ENCODE measurements around the gene VAC14. TPM values are rescaled to one million over a fixed set of nuclear protein-coding genes. Genes with fewer than 3 reads are reported as not detected.

Gene VAC14
- total RNA-seq, 3 donors from 2014 or later, result 32.3 to 35.1 (median 32.8) TPM

DNA sequence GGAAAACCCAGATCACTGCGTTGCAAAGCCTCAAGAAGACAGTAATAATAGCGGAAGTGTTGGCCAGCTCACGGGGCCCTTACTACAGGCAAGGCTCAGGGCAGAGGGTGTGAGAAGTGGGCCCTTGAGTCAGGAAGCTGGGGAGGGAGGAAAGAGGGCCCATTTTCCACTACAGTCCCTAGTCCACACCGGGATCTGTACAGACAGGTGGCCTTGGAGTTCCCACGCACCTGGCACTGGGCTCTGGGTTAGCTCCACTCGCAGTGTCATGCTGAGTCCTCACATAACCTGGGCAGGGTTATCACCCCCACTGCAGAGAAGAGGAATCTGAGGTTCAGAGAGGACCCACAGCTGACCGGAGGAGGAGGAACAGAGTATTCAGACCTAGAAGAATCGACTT lies 98.3 kb downstream of the VAC14 start:
- H3K4me1 ChIP-seq (ENCODE audit: low read depth), result peaks cover 6% of the 10 kb centered on the region
- intact Hi-C loops (cut with DNase I, micrococcal nuclease), result no loop called here
- ATAC-seq (no peak), DNase-seq (no peak)
- TF ChIP-seq, protein P1, sequence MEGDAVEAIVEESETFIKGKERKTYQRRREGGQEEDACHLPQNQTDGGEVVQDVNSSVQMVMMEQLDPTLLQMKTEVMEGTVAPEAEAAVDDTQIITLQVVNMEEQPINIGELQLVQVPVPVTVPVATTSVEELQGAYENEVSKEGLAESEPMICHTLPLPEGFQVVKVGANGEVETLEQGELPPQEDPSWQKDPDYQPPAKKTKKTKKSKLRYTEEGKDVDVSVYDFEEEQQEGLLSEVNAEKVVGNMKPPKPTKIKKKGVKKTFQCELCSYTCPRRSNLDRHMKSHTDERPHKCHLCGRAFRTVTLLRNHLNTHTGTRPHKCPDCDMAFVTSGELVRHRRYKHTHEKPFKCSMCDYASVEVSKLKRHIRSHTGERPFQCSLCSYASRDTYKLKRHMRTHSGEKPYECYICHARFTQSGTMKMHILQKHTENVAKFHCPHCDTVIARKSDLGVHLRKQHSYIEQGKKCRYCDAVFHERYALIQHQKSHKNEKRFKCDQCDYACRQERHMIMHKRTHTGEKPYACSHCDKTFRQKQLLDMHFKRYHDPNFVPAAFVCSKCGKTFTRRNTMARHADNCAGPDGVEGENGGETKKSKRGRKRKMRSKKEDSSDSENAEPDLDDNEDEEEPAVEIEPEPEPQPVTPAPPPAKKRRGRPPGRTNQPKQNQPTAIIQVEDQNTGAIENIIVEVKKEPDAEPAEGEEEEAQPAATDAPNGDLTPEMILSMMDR (IDR thresholded peaks at IDR 0.05), result no peak
- H3K4me3 ChIP-seq, result no peak overlapping the region
- H3K9me3 ChIP-seq, result no peaks in the 10 kb centered on the region
- no peaks in the 10 kb centered on the region for H3K36me3 ChIP-seq (ENCODE audit: low read depth)

DNA sequence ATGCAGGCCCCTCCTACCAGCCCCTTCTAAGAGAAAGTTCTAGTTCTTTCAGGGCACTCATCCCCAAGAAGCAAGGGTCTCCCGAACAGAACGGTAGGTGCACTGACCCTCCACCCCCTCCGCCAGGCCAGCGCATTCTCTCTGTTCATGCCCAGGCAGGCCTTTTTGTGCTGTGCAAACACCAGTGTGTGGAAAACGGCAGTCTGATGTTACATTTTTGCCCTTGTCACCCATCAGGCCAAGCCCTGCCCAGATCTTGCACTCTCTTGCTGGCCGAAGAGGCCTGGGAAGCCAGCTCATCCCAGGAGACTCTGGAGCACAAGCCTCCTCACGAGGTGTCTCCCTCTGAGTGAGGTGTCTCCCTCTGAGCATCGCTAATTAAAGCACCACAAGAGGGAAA lies 99.0 kb downstream of the VAC14 start:
- Histone ChIP-seq H3K4me3 (no peak overlapping the region), H3K4me1 (ENCODE audit: low read depth) (peaks cover 4% of the 10 kb centered on the region), H3K9me3 (no peaks in the 10 kb centered on the region), H3K36me3 (ENCODE audit: low read depth) (no peaks in the 10 kb centered on the region)
- TF ChIP-seq, protein P1 (IDR thresholded peaks at IDR 0.05), result no peak
- ATAC-seq (no peak), DNase-seq (no peak)
- intact Hi-C loops (cut with DNase I, micrococcal nuclease), result no loop called here

DNA sequence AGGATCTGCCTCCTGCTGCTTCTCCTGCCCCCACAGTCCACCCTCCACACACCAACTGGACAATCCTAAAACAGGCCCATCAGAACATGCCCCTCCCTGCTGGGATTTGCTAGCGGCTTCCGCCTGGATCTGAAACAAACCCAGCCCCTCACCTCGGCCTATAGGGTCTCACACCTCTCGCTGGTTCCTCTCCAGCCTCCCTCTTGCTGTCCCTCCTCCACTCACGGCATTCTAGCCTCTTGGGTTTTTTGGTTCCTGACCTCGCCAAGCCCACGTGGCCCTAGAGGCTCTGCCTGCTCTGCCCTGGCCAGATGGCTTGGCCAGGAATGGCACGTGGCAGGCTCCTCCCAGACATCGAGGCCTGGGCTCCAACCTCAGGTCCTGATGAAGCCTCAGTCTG lies 99.4 kb downstream of the VAC14 start:
- Histone ChIP-seq H3K9me3 (no peaks in the 10 kb centered on the region), H3K4me1 (ENCODE audit: low read depth) (peaks cover 4% of the 10 kb centered on the region), H3K4me3 (no peak overlapping the region), H3K36me3 (ENCODE audit: low read depth) (no peaks in the 10 kb centered on the region)
- DNase-seq, result no peak
- TF ChIP-seq, protein P1 (IDR thresholded peaks at IDR 0.05), result no peak
- no peak for ATAC-seq
- intact Hi-C loops (cut with DNase I, micrococcal nuclease), result no loop called here

DNA sequence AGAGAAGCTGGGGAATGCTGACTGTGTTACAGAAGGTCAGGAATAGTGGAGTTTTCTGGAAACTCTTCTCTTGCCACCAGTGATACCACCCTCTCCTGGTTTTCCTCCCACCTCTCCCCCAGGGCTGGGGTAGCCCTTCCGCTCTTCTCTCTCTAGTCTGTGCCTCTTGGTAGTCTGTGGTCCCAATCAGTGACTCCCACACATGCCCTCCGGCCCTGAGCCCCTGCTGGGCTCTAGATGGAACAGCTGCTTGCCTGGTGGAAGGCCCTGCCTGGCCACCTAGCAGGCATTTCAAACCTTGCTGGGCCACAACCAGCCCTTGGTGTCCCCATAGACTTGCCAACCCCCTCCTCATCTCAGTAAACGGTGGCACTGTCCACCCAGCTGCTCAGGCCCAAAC lies 99.9 kb downstream of the VAC14 start:
- no peak for DNase-seq
- no peak overlapping the region for H3K4me3 ChIP-seq
- H3K36me3 ChIP-seq (ENCODE audit: low read depth), result no peaks in the 10 kb centered on the region
- intact Hi-C loops (cut with DNase I, micrococcal nuclease), result no loop called here
- H3K9me3 ChIP-seq, result no peaks in the 10 kb centered on the region
- no peak for ATAC-seq
- TF ChIP-seq, protein P1 (IDR thresholded peaks at IDR 0.05), result no peak
- peaks cover 9% of the 10 kb centered on the region for H3K4me1 ChIP-seq (ENCODE audit: low read depth)

DNA sequence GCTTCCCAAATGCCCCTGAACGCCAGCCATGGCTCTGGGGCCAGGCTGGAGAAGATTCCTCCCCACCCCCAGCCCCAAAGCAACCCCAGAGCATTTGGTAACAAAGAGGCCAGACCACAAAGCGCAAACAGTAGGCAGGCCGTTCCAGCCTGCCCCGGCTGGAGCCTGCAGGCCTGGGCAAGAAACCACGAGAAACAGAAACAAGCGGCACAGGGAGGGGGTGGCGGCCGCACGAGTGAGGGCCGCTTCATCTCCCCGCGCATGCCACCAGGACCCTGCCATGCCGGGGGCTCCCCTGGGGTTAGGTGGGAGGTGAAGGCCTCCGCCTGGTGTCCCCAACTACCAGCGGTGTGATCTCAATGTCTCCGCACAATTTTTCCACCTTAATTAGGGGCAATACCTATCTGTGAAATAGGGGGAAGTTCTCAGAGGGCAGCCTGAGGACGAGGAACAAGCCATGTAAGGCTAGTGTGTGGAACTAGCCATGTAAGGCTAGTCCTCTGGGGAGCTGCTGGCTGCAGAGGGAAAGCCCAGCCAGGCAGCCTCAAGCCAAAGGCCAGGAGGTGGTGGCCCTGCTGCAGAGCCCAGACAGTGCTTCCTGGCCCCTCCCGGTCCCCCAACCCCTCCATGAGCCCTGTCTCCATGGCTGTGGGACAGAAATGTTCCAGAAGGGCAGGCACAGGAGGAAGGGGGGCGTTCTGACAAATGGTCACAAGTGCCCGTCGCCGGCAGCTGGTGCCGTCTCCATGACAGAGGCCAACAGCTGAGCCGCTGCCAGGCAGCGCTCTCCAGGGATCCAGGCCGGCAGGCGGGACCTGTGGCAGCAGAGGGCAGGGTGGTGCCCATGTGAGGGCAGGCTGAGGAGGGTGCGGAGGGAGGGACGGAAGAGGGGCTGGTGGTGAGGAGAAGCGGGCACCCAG lies 100.6 kb downstream of the VAC14 start:
- ATAC-seq, result no peak
- H3K9me3 ChIP-seq, result no peaks in the 10 kb centered on the region
- TF ChIP-seq, protein P1 (IDR thresholded peaks at IDR 0.05), result no peak
- no peaks in the 10 kb centered on the region for H3K36me3 ChIP-seq (ENCODE audit: low read depth)
- H3K4me3 ChIP-seq, result no peak overlapping the region
- DNase-seq, result no peak
- intact Hi-C loops (cut with DNase I, micrococcal nuclease), result no loop called here
- H3K4me1 ChIP-seq (ENCODE audit: low read depth), result peaks cover 16% of the 10 kb centered on the region

All from mucosa of descending colon (tissue), 3 donors.